OCI-LY3 (cell line): ENCODE data around the gene WBP2.

Experiments
- CTCF ChIP-seq: fragments of 200-600, 300-600 bp; sonication (generic); IDR thresholded peaks from 2 replicates; pipeline ENCODE4 v1.5.1; 2014; ENCODE audit warnings: antibody characterized with exemption, low read length, low read depth
- EZH2phosphoT487 ChIP-seq: fragments of 200-600 bp; shearing (Covaris generic); IDR thresholded peaks from 2 replicates; pipeline ENCODE4 v1.6.1; 2018; ENCODE audit warnings: antibody characterized with exemption, mixed run types, low read depth

- TF ChIP-seq CTCF (no peak), EZH2phosphoT487 (no peak)
Measured at GRCh38 chr17:75825748-75826370, 29.3 kb downstream of the WBP2 start.
